Activated T-helper 17 cell treated with anti-CD3 and anti-CD28 coated beads, Interleukin-2, amount 50 U/mL, for 72 hours (primary cell): ENCODE data around the gene UBAP2L. TPM values are rescaled to one million over a fixed set of nuclear protein-coding genes. Genes with fewer than 3 reads are reported as not detected.
A peak's percentile ranks its signal among the peaks of the same experiment; 100 is the strongest.
"Not testable (repeated sequence)": the region's sequence is repeated elsewhere in the genome, so short reads cannot be mapped to it uniquely, and the experiment has no call there.

Source experiments
- ATAC-seq: fragments of 150-1000 bp; cut with Tn5 transposase; replicated peaks from 2 replicates; pipeline ENCODE4 v1.10.0; 2021; ENCODE audit warnings: mild to moderate bottlenecking, moderate library complexity
- H3K27ac Mint-ChIP-seq: one replicate; pipeline ENCODE4 v1.8.0; 2022; ENCODE audit warnings: mixed read lengths
- H3K27me3 Mint-ChIP-seq: one replicate; pipeline ENCODE4 v1.8.0; 2022; ENCODE audit warnings: mixed read lengths
- H3K36me3 Mint-ChIP-seq: one replicate; pipeline ENCODE4 v1.8.0; 2022; ENCODE audit warnings: low read depth, mild to moderate bottlenecking, mixed read lengths
- H3K4me1 Mint-ChIP-seq: one replicate; pipeline ENCODE4 v1.8.0; 2022; ENCODE audit warnings: mixed read lengths
- H3K4me3 Mint-ChIP-seq: one replicate; pipeline ENCODE4 v1.8.0; 2022; ENCODE audit warnings: mild to moderate bottlenecking, mixed read lengths
- H3K9me3 Mint-ChIP-seq: one replicate; pipeline ENCODE4 v1.8.0; 2022; ENCODE audit warnings: mixed read lengths
- total RNA-seq, 2 donors: library from RNA; stranded (reverse); gene quantifications; one replicate each; pipeline ENCODE4 v1.2.3, GENCODE V29; 2022

The UBAP2L gene
- total RNA-seq, 2 donors from 2014 or later, result 237 to 249 TPM

- Mint-ChIP-seq H3K27me3 (peaks cover 3% of the 10 kb centered on the region), H3K4me1 (no peaks in the 10 kb centered on the region), H3K36me3 (no peaks in the 10 kb centered on the region), H3K4me3 (no peak overlapping the region), H3K9me3 (peaks cover 12% of the 10 kb centered on the region), H3K27ac (no peak overlapping the region)
- no peak for ATAC-seq
Measured at GRCh38 chr1:154290921-154291320, 70.2 kb downstream of the UBAP2L start.

- H3K4me3 Mint-ChIP-seq, result no peak overlapping the region
- peaks cover 12% of the 10 kb centered on the region for H3K9me3 Mint-ChIP-seq
- H3K27me3 Mint-ChIP-seq, result peaks cover 3% of the 10 kb centered on the region
- ATAC-seq, result no peak
- H3K4me1 Mint-ChIP-seq, result no peaks in the 10 kb centered on the region
- no peak overlapping the region for H3K27ac Mint-ChIP-seq
- H3K36me3 Mint-ChIP-seq, result no peaks in the 10 kb centered on the region
Measured at GRCh38 chr1:154295408-154296235, 74.9 kb downstream of the UBAP2L start.

- H3K27me3 Mint-ChIP-seq, result no peaks in the 10 kb centered on the region
- peaks cover 7% of the 10 kb centered on the region for H3K4me1 Mint-ChIP-seq
- H3K9me3 Mint-ChIP-seq, result no peaks in the 10 kb centered on the region
- no peak overlapping the region for H3K4me3 Mint-ChIP-seq
- no peak overlapping the region for H3K27ac Mint-ChIP-seq
- no peaks in the 10 kb centered on the region for H3K36me3 Mint-ChIP-seq
- no peak for ATAC-seq
Measured at GRCh38 chr1:154301582-154301981, 80.8 kb downstream of the UBAP2L start.

GRCh38 chr1:154304664-154305337 lies 84.0 kb downstream of the UBAP2L start:
- no peaks in the 10 kb centered on the region for H3K9me3 Mint-ChIP-seq
- no peaks in the 10 kb centered on the region for H3K27me3 Mint-ChIP-seq
- H3K27ac Mint-ChIP-seq, result peak overlapping the region; percentile 83
- H3K4me3 Mint-ChIP-seq, result peak overlapping the region; percentile 39
- peak; percentile 93 for ATAC-seq
- H3K4me1 Mint-ChIP-seq, result peaks cover 22% of the 10 kb centered on the region
- H3K36me3 Mint-ChIP-seq, result no peaks in the 10 kb centered on the region

- Mint-ChIP-seq H3K9me3 (no peaks in the 10 kb centered on the region), H3K27ac (no peak overlapping the region), H3K36me3 (no peaks in the 10 kb centered on the region), H3K4me1 (peaks cover 22% of the 10 kb centered on the region), H3K4me3 (peak overlapping the region; percentile 39), H3K27me3 (no peaks in the 10 kb centered on the region)
- ATAC-seq, result no peak
Measured at GRCh38 chr1:154306151-154306550, 85.4 kb downstream of the UBAP2L start.

GRCh38 chr1:154307670-154308270 lies 87.0 kb downstream of the UBAP2L start:
- H3K4me3 Mint-ChIP-seq, result peak overlapping the region; percentile 19
- H3K9me3 Mint-ChIP-seq, H3K27me3 Mint-ChIP-seq, H3K36me3 Mint-ChIP-seq: not testable (repeated sequence)
- H3K4me1 Mint-ChIP-seq, result peaks cover 22% of the 10 kb centered on the region
- ATAC-seq, result peak; percentile 36
- peak overlapping the region; percentile 33 for H3K27ac Mint-ChIP-seq

- H3K4me3 Mint-ChIP-seq, ATAC-seq, H3K9me3 Mint-ChIP-seq, H3K27ac Mint-ChIP-seq, H3K36me3 Mint-ChIP-seq, H3K27me3 Mint-ChIP-seq: not testable (repeated sequence)
- H3K4me1 Mint-ChIP-seq, result peaks cover 22% of the 10 kb centered on the region
Measured at GRCh38 chr1:154309136-154309535, 88.4 kb downstream of the UBAP2L start.

- not testable (repeated sequence) for H3K27ac Mint-ChIP-seq, H3K4me3 Mint-ChIP-seq, H3K36me3 Mint-ChIP-seq, ATAC-seq, H3K27me3 Mint-ChIP-seq, H3K9me3 Mint-ChIP-seq
- peaks cover 14% of the 10 kb centered on the region for H3K4me1 Mint-ChIP-seq
Measured at GRCh38 chr1:154312229-154313065, 91.7 kb downstream of the UBAP2L start.

GRCh38 chr1:154313066-154313356 lies 92.3 kb downstream of the UBAP2L start:
- Mint-ChIP-seq H3K27ac (no peak overlapping the region), H3K4me1 (peaks cover 8% of the 10 kb centered on the region), H3K27me3 (no peaks in the 10 kb centered on the region), H3K36me3 (no peaks in the 10 kb centered on the region), H3K4me3 (no peak overlapping the region), H3K9me3 (no peaks in the 10 kb centered on the region)
- ATAC-seq, result no peak

GRCh38 chr1:154314226-154314625 lies 93.5 kb downstream of the UBAP2L start:
- ATAC-seq, H3K4me1 Mint-ChIP-seq, H3K4me3 Mint-ChIP-seq, H3K27me3 Mint-ChIP-seq, H3K27ac Mint-ChIP-seq, H3K9me3 Mint-ChIP-seq, H3K36me3 Mint-ChIP-seq: not testable (repeated sequence)

- H3K4me3 Mint-ChIP-seq, result no peak overlapping the region
- no peaks in the 10 kb centered on the region for H3K4me1 Mint-ChIP-seq
- no peaks in the 10 kb centered on the region for H3K36me3 Mint-ChIP-seq
- no peak overlapping the region for H3K27ac Mint-ChIP-seq
- no peaks in the 10 kb centered on the region for H3K9me3 Mint-ChIP-seq
- no peak for ATAC-seq
- H3K27me3 Mint-ChIP-seq, result no peaks in the 10 kb centered on the region
Measured at GRCh38 chr1:154316704-154317103, 95.9 kb downstream of the UBAP2L start.

- H3K27ac Mint-ChIP-seq, result no peak overlapping the region
- no peaks in the 10 kb centered on the region for H3K9me3 Mint-ChIP-seq
- no peak for ATAC-seq
- no peak overlapping the region for H3K4me3 Mint-ChIP-seq
- no peaks in the 10 kb centered on the region for H3K27me3 Mint-ChIP-seq
- H3K36me3 Mint-ChIP-seq, result no peaks in the 10 kb centered on the region
- no peaks in the 10 kb centered on the region for H3K4me1 Mint-ChIP-seq
Measured at GRCh38 chr1:154318386-154318785, 97.6 kb downstream of the UBAP2L start.
